Sigmoid colon (tissue), 4 donors: ENCODE results near the gene CREB3.

Experiments used
- EP300 ChIP-seq, 4 donors: sonication (generic); formaldehyde crosslinking; IDR thresholded peaks; one replicate each; pipeline ENCODE4 v1.6.1; 2017; ENCODE audit warnings: antibody characterized with exemption in 4 of 4
- POLR2A ChIP-seq, 2 donors: fragments of 450-650 bp; IDR thresholded peaks; one replicate each; pipeline ENCODE4 v1.6.1; 2016; ENCODE audit warnings: antibody characterized with exemption in 2 of 2, mild to moderate bottlenecking in 2 of 2, moderate library complexity in 2 of 2
- POLR2AphosphoS5 ChIP-seq, 4 donors: sonication (generic); formaldehyde crosslinking; IDR thresholded peaks; one replicate each; pipeline ENCODE4 v1.6.1; 2017; ENCODE audit warnings: antibody characterized with exemption in 4 of 4
- TF ChIP-seq, protein P1 (sequence below), 4 experiments: fragments of 450-650 bp in 3 of 4; fragments of 200-600 bp in 1 of 4; IDR thresholded peaks; one replicate each; pipeline ENCODE4 v1.5.1; 2016 to 2019; ENCODE audit warnings: antibody characterized with exemption in 4 of 4, mild to moderate bottlenecking in 3 of 4, moderate library complexity in 2 of 4

DNA sequence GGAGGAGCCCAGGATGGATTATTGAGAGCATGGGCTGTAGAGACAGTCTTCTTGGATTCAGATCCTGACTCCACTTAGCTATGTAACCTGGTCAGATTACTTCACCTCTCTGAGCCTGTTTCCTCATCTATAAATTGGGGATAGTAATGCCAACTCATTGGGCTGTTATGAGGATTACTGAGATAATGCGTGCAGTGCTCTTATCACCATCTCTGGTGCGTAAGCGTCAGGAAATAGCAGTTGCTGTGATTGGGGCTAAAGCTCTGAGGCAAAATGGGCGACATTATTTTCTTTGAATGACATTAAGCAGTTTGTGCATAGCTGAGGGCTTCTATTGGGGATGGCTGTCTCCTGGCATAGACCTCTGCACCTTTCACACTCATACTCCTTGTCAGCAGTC lies 22.6 kb downstream of the CREB3 start:
- TF ChIP-seq, protein P1, sequence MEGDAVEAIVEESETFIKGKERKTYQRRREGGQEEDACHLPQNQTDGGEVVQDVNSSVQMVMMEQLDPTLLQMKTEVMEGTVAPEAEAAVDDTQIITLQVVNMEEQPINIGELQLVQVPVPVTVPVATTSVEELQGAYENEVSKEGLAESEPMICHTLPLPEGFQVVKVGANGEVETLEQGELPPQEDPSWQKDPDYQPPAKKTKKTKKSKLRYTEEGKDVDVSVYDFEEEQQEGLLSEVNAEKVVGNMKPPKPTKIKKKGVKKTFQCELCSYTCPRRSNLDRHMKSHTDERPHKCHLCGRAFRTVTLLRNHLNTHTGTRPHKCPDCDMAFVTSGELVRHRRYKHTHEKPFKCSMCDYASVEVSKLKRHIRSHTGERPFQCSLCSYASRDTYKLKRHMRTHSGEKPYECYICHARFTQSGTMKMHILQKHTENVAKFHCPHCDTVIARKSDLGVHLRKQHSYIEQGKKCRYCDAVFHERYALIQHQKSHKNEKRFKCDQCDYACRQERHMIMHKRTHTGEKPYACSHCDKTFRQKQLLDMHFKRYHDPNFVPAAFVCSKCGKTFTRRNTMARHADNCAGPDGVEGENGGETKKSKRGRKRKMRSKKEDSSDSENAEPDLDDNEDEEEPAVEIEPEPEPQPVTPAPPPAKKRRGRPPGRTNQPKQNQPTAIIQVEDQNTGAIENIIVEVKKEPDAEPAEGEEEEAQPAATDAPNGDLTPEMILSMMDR (IDR thresholded peaks at IDR 0.05) = no peak
- TF ChIP-seq EP300 (IDR thresholded peaks at IDR 0.05) = no peak
- TF ChIP-seq POLR2A (IDR thresholded peaks at IDR 0.05) = no peak
- TF ChIP-seq POLR2AphosphoS5 (IDR thresholded peaks at IDR 0.05) = no peak
